GM21390 (cell line): ENCODE measurements around the gene FAM120B.
A peak's percentile ranks its signal among the peaks of the same experiment; 100 is the strongest.

Experiments used
- ATAC-seq: cut with Tn5 transposase; IDR thresholded peaks from one replicate; pipeline ENCODE4 v1.9.1; 2021; ENCODE audit not compliant: unreplicated experiment

Gene FAM120B

DNA sequence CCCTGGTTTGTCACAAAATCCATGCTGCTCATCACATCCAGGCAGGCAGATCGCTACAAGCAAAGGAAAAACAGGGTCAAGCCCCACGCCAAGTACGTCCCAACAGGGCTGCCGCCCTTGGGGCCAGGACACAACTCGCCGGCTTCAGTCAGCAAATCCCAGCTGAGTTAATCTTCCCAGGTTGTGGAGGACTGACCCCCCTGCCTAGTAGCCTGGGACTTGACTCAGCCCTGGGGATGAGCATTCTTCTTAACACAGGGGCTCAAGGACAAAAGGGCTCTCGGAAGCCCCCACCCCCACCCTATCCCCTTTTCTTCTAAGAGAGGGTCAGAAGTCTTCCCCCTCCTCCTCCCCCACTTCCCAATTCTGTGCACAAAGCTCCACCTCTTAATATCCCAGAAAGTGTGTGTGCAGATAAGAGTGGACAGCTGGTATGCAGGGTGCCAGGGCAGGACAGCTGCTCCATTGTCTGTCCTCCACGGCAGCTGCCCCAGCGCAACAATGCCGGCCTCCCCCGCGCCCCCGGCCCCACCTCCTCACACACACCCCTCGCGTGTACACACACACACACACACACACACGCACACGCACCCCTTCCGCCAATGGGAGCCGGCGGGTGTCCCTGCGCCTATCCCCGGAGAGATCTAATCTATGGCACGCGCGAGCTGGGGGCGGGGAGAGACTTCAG is 20.2 kb upstream of the FAM120B start:
- ATAC-seq: no peak

DNA sequence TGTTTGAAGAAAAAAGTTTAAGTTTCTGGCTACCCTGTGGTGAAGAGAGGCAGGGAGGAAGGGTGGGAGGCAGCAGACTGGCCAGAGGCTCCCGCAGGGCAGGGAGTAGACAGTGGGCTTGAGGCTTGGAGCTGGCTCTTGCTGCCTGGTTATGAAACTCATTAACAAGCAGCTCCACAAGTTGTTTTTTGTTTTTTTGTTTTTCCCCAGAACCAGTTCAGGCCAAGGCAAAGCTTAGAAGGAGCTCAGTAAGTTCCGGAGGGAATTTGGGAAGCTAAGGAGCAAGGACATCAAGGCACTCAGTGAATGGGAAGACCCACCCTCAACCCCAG is 19.7 kb upstream of the FAM120B start:
- ATAC-seq: no peak

- ATAC-seq: no peak
These were observed 19.1 kb upstream of the FAM120B start for GRCh38 chr6:170287371-170287876.

DNA sequence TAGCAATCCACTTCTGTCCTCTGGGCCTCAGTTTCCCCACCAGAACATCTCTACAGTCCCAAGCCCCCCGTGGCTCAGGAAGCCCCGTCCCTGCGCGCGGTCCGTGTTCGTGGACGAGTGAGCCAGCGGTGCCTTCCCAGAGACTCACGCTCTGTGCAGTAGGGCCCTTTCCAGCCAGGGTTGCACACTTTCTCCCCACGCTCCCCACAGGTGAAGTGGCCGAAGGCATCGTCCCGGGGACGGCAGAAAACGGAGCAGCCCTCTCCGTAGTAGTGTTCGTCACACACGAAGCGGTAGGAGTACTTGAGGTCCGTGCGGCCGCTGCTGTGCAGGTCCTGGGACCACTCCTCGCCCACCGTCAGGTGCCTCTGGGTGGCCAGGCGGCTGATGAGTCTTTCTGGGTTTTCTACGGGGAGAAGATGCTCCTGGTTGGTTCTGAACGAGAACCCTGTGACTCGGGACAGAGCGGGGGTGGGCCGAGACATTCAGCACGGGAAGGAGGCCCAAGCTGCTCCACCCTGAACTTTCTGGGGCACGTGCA is 18.4 kb upstream of the FAM120B start:
- ATAC-seq: no peak

DNA sequence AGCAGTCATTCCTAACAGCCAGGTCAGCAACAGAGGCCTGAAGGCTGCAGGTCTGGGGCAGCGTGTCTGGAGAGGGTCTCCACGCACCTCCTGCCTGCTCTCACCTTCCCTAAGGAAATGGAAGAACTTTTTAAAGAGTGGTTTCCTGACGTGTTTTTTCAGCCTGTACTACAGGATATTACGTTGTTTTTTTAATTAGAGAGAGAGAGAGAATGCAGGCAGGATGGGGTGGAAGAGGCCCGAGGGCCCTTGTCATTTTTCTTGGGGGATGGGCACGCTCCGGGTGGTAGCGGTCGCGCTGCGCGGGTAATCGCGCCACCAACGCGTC is 17.7 kb upstream of the FAM120B start:
- no peak for ATAC-seq

DNA sequence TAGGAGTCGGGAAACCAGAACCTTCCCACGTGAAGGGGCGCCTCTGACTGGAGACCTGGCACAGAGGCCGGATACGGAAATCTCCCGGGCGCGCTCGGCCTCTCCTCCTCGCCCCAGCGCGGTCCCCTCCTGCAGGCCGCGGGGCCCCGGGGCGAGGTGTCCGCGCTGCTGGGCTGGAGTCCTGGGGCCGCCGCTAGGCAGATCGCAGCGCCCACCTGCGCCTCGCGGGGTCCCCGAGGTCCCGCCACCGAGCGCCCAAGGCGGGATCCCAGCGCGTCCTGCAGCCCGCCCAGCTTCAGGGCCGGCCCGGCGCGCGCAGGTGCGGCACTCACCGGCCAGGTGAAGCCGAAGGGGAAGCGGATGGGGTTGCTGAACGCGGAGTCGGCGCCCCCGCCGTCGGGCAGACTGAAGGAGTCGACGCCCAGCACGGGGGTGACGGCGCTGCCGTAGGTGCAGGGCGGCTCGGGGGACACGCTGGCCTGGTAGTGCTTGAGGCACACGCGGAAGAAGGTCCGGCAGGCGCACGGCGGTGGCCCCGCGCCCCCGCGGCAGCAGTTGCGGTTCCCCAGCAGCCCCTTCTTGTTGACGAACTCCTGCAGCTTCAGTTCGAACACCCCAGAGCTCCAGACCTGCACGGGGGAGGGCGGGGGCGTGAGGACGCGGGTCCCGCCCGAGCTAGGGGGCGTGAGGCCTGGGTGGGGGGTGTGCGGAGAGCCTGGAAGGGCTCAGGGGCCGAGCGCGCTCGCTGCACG is 17.2 kb upstream of the FAM120B start:
- ATAC-seq: no peak

- ATAC-seq: no peak
These were observed 16.6 kb upstream of the FAM120B start for GRCh38 chr6:170289951-170290295.

DNA sequence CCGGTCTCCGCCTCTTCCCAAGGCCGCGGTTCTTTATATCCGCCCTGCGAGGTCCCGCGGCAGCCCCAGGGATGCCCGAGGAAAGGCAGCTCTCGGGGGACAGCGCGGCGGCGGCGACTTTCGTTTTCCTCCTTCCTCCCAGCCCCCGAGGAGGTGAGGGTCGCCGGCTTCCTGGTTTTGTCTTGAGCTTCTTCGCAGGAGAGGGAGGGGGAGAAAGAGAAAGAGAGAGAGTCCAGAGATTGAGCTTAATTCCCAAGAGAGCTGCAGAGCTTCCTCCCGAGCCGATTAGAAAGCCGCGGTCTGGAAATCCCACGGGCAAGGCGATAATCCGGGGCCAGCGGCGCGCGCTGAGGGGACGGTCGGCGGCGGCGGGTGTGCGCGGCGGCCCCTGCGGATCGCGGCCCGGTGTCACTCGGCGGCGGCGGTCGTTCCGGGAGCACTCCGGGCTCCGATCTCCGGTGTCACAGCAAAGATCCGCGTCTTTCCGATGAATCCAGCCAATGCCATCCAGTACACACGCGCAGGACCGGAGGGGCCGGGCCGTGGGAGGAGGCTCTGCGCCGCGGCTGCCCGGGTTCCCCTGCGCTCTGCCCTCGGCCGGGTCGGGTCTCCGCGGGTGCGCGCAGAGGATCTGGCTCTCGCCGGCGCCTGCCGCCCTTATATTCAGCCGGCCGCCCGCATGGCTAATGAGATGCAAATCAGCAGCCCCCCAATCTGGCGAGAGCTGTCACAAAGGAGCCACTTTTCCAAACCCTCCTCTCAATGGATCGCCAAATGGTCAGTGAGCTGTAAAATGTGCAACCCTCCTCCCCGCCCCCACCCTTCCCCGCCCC is 16.0 kb upstream of the FAM120B start, which contains the start of gene DLL1:
TSS of gene DLL1 (minus strand) at position 783 of the 833 bp plus-strand sequence. CDS start 939 bp downstream, outside the sequence.
- no peak for ATAC-seq

DNA sequence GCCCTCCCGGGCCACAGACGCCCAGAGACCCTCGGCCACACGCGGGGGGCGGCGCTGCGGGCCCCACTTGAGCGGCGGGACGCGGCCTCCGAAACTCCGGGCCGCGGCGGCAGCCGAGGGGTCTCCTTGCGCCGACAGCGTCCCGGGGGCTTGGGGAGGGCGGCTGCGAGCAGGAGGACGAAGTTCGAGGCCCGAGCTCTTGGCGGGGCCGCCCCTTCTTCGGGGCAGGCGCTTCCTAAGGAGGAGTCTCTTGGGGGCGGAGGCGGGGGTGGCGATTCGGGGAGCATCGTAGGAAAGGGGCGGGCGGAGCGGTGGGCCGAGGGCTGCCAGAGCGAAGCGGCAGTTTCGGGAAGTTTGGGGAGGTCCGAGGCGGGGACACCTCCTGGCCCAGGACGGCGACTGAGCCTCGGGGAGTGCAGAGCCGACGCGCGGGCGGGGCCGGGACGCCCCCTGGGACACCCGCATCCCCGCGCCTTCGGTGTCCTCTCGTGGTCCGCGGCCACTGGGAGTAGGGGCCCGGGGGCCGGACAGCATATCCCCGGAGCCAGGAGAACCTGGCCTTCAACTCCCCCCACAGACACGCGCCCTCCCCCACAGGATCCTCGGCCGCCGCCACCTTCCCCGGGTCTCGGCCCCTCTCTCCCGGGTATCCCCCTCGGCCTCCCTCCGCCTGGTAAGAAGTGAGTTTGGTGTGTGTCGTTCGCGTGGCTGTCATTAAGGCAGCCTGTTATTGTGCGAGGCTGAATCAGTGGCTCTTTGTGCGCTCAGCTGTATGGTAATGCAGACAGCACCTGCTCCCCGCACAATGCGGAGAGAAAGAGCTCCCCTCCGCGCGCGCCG is 15.1 kb upstream of the FAM120B start:
- ATAC-seq: no peak

- no peak for ATAC-seq
These were observed 14.5 kb upstream of the FAM120B start for GRCh38 chr6:170292111-170292406.

GRCh38 chr6:170292407-170293158 is 14.0 kb upstream of the FAM120B start:
- no peak for ATAC-seq

DNA sequence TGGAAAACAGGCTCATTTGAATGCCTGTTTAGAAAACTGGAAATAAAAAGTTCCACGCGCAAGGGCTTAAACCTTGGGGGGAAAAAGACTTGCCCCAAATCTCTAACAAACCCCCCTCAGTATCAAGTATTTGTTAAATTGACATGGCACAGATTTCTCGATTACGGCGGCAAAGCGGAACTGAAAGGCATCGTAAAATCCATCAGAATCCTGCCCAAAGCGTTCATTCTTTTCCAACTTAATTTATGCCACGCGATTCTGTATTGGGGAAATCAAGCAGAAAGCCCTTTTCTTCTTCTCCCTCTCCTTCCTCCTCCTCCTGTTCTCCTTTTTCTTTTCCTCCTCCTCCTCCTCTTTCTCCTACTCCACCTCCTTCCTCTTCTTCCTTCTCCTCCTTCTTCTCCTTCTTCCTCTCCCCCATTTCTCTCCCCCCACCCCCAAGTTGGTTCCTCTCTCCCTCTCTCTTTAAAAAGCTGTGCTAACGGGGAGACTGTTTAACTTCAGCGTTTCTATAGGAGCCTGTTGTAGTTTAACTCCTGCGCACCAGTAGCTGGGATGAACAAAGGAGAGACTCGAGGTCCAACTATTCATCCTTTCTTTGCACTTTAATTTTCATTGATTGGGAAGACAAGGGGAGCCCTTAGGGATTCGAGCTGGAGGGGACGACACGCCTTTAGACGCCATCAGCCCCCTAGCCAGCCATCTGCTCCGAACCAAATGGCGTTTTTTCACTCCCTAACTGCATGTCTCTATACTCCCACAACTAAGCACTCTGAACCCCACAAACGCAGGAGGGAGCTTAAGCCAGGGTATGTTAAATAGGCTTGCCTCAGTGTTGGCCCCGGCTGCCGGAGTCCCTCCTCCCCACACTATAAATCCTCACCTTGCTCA is 13.0 kb upstream of the FAM120B start:
- ATAC-seq: no peak

- no peak for ATAC-seq
These were observed 12.2 kb upstream of the FAM120B start for GRCh38 chr6:170294298-170294730.

GRCh38 chr6:170294813-170295509 is 11.6 kb upstream of the FAM120B start:
- ATAC-seq: no peak

GRCh38 chr6:170295510-170296422 is 10.8 kb upstream of the FAM120B start:
- ATAC-seq: peak; percentile 53

DNA sequence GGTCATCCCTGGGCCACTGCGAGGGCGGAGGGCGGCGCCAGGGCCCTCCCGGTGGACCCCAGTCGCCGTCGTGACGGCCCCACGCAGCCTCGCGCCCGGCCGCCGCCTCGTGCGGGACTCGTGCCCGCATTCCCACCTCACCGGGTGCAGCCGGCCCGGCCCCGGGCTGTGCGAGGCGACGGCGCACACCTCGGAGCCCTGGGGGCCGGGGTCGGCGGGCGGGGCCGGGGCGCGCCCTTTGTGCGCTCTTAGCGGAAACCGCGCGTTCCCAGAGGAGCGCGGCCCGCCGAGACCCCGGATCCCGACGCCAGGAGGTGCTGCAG is 10.2 kb upstream of the FAM120B start:
- ATAC-seq: no peak

DNA sequence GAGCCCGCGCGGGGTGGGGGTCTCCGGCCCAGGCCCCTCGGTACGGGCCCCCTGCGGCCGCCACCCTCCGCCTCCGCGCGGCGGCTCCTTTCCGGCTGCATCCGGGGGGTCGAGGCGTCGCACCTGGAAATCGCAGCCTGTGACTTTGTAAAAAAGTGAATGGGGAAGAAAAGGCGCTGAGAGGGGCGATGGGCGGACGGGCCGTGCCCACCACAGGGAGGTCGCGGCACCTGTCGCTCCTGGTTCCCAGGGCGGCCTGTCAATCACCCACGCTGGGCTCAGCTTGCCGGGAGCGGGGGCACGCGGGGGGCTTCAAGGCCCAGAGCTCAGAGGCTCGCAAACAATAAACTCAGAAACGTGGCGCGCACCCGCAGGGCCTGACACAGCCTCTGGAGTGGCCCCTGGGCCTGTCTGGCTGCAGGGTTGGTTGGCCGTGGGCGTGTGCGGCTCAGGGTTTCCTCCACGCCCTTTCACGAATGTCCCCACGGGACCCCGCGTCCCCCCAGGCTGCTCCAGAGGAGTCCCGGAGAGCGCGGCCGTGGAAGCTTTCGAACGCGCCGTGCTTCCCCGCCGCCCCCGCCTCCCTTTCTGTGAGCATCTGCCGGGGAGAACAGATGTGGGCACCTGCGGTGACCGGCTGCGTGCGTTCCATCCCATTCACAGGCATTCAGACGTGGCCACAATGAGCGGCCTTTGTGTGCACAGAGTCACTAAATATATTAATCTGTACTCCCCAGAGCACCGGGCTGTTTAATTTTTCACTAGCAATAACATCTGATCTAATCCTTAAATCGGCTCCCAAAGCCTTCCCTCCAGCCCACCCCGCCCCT is 9.6 kb upstream of the FAM120B start:
- no peak for ATAC-seq
